Breast epithelium (tissue), 3 donors: ENCODE measurements around the gene TTF2.

Experiments used
- POLR2AphosphoS5 ChIP-seq, 3 donors: sonication (generic); formaldehyde crosslinking; IDR thresholded peaks; one replicate each; pipeline ENCODE4 v1.6.1; 2017; ENCODE audit warnings: antibody characterized with exemption in 3 of 3
- TF ChIP-seq, protein P1 (sequence below), 3 donors: fragments of 450-650 bp; IDR thresholded peaks; one replicate each; pipeline ENCODE4 v1.5.1; 2016 to 2017; ENCODE audit warnings: antibody characterized with exemption in 3 of 3, mild to moderate bottlenecking in 3 of 3, moderate library complexity in 3 of 3

DNA sequence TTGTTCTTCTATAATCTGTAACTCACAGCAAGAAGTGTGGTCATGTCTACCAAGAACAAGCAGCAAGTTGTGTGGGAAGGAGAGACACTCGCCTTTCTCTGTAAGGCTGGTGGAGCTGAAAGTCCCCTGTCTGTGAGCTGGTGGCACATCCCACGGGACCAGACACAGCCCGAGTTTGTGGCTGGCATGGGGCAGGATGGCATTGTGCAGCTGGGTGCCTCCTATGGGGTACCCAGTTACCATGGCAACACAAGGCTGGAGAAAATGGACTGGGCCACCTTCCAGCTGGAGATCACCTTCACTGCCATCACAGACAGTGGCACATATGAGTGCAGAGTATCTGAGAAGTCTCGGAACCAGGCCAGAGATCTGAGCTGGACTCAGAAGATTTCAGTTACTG, 43.1 kb upstream of the TTF2 start:
- TF ChIP-seq POLR2AphosphoS5 (IDR thresholded peaks at IDR 0.05), result no peak
- TF ChIP-seq, protein P1, sequence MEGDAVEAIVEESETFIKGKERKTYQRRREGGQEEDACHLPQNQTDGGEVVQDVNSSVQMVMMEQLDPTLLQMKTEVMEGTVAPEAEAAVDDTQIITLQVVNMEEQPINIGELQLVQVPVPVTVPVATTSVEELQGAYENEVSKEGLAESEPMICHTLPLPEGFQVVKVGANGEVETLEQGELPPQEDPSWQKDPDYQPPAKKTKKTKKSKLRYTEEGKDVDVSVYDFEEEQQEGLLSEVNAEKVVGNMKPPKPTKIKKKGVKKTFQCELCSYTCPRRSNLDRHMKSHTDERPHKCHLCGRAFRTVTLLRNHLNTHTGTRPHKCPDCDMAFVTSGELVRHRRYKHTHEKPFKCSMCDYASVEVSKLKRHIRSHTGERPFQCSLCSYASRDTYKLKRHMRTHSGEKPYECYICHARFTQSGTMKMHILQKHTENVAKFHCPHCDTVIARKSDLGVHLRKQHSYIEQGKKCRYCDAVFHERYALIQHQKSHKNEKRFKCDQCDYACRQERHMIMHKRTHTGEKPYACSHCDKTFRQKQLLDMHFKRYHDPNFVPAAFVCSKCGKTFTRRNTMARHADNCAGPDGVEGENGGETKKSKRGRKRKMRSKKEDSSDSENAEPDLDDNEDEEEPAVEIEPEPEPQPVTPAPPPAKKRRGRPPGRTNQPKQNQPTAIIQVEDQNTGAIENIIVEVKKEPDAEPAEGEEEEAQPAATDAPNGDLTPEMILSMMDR (IDR thresholded peaks at IDR 0.05), result no peak
